NCI-H128 (cell line): ENCODE measurements around the gene NTRK3.

Experiments used
- DNase-seq: peaks from one replicate; lab custom pipeline; 2025; ENCODE audit not compliant: unreplicated experiment; lab: John Stamatoyannopoulos, UW

NTRK3 gene

GRCh38 chr15:88258093-88258641, 1.6 kb upstream of the NTRK3 start:
- no peak for DNase-seq

GRCh38 chr15:88257311-88258092, 963 bp upstream of the NTRK3 start:
- no peak for DNase-seq

GRCh38 chr15:88255484-88256278, 858 bp downstream of the NTRK3 start:
- no peak for DNase-seq

- no peak for DNase-seq
Measured at GRCh38 chr15:88255087-88255483, 1.5 kb downstream of the NTRK3 start.

GRCh38 chr15:88252441-88252840, 4.1 kb downstream of the NTRK3 start:
- no peak for DNase-seq

GRCh38 chr15:88250826-88251225, 5.7 kb downstream of the NTRK3 start:
- DNase-seq = no peak

GRCh38 chr15:88249220-88249619, 7.3 kb downstream of the NTRK3 start:
- no peak for DNase-seq

- no peak for DNase-seq
Measured at GRCh38 chr15:88247914-88248313, 8.6 kb downstream of the NTRK3 start.

- peak; percentile 40 for DNase-seq
Measured at GRCh38 chr15:88246666-88247446, 9.7 kb downstream of the NTRK3 start.

GRCh38 chr15:88246081-88246480, 10.5 kb downstream of the NTRK3 start:
- no peak for DNase-seq

- DNase-seq = no peak
Measured at GRCh38 chr15:88243895-88244787, 12.4 kb downstream of the NTRK3 start.

GRCh38 chr15:88242586-88243555, 13.7 kb downstream of the NTRK3 start:
- DNase-seq = no peak

GRCh38 chr15:88241461-88241860, 15.1 kb downstream of the NTRK3 start:
- no peak for DNase-seq

- DNase-seq = no peak
Measured at GRCh38 chr15:88241060-88241459, 15.5 kb downstream of the NTRK3 start.

- no peak for DNase-seq
Measured at GRCh38 chr15:88239594-88239993, 16.9 kb downstream of the NTRK3 start.

GRCh38 chr15:88238618-88239430, 17.7 kb downstream of the NTRK3 start:
- DNase-seq = no peak

GRCh38 chr15:88234711-88235110, 21.8 kb downstream of the NTRK3 start:
- DNase-seq = no peak

- DNase-seq = no peak
Measured at GRCh38 chr15:88233921-88234320, 22.6 kb downstream of the NTRK3 start.
